HAP-1 (cell line): ENCODE data around the gene C2CD4C.
A peak's percentile ranks its signal among the peaks of the same experiment; 100 is the strongest.
"Not testable (repeated sequence)": the region's sequence is repeated elsewhere in the genome, so short reads cannot be mapped to it uniquely, and the experiment has no call there.

Experiments
- DNase-seq, 2 experiments: peaks; one replicate each; pipeline ENCODE4 v3.0.0-alpha.2; 2016 to 2020; ENCODE audit warnings: low spot score in 2 of 2
- H3K27me3 ChIP-seq: fragments of 250-450 bp; sonication (Bioruptor Pico); 2 replicates; pipeline ENCODE4 v1.5.1; 2020; ENCODE audit warnings: low read depth, mild to moderate bottlenecking, moderate library complexity
- H3K36me3 ChIP-seq: fragments of 250-450 bp; sonication (Bioruptor Pico); replicated peaks from 2 replicates; pipeline ENCODE4 v1.5.1; 2020; ENCODE audit warnings: mild to moderate bottlenecking
- H3K4me1 ChIP-seq: fragments of 250-450 bp; sonication (Bioruptor Pico); 2 replicates; pipeline ENCODE4 v1.5.1; 2020; ENCODE audit warnings: mild to moderate bottlenecking
- H3K4me3 ChIP-seq: fragments of 250-450 bp; sonication (Bioruptor Pico); 2 replicates; pipeline ENCODE4 v1.5.1; 2020; ENCODE audit warnings: mild to moderate bottlenecking, moderate library complexity
- H3K9me3 ChIP-seq: fragments of 250-450 bp; sonication (Bioruptor Pico); 2 replicates; pipeline ENCODE4 v1.5.1; 2020; ENCODE audit warnings: mild to moderate bottlenecking, moderate library complexity
- in situ Hi-C: fragments of 300-500 bp; cut with MboI; formaldehyde crosslinking; loops from 3 replicates; pipeline ENCODE4 v1.14.3; 2020; ENCODE audit warnings: low sequenced_read_pairs, inconsistent platforms, mixed read lengths

Gene C2CD4C

GRCh38 chr19:383922-384798 is 24.8 kb downstream of the C2CD4C start:
- peak in 1 of 2 experiments; percentile 56 for DNase-seq
- H3K4me1 ChIP-seq = peaks cover 17% of the 10 kb centered on the region
- no peaks in the 10 kb centered on the region for H3K36me3 ChIP-seq
- no peak overlapping the region for H3K4me3 ChIP-seq
- peaks cover 6% of the 10 kb centered on the region; the same call in 1 of the 2 replicates for H3K9me3 ChIP-seq
- H3K27me3 ChIP-seq = no peaks in the 10 kb centered on the region
- in situ Hi-C loops = no loop called here

GRCh38 chr19:383040-383439 is 25.9 kb downstream of the C2CD4C start:
- Histone ChIP-seq H3K9me3 (peaks cover 4% of the 10 kb centered on the region; the same call in 1 of the 2 replicates), H3K36me3 (no peaks in the 10 kb centered on the region), H3K4me3 (no peak overlapping the region), H3K4me1 (peaks cover 17% of the 10 kb centered on the region), H3K27me3 (no peaks in the 10 kb centered on the region)
- DNase-seq = no peak
- in situ Hi-C loops = no loop called here

- DNase-seq, H3K36me3 ChIP-seq, H3K9me3 ChIP-seq, H3K27me3 ChIP-seq, H3K4me3 ChIP-seq, in situ Hi-C loops: not testable (repeated sequence)
- peaks cover 14% of the 10 kb centered on the region for H3K4me1 ChIP-seq
Measured at GRCh38 chr19:382578-382977, 26.4 kb downstream of the C2CD4C start.

GRCh38 chr19:381901-382300 is 27.0 kb downstream of the C2CD4C start:
- in situ Hi-C loops, DNase-seq, H3K9me3 ChIP-seq, H3K4me3 ChIP-seq, H3K27me3 ChIP-seq, H3K36me3 ChIP-seq: not testable (repeated sequence)
- H3K4me1 ChIP-seq = peaks cover 11% of the 10 kb centered on the region

- H3K4me3 ChIP-seq, H3K36me3 ChIP-seq, in situ Hi-C loops, DNase-seq, H3K9me3 ChIP-seq, H3K27me3 ChIP-seq, H3K4me1 ChIP-seq: not testable (repeated sequence)
Measured at GRCh38 chr19:380618-381219, 28.2 kb downstream of the C2CD4C start.

- Histone ChIP-seq H3K4me3 (no peak overlapping the region), H3K36me3 (no peaks in the 10 kb centered on the region), H3K27me3 (no peaks in the 10 kb centered on the region), H3K4me1 (no peaks in the 10 kb centered on the region), H3K9me3 (no peaks in the 10 kb centered on the region; the same call in 1 of the 2 replicates)
- no peak for DNase-seq
- in situ Hi-C loops = no loop called here
Measured at GRCh38 chr19:379796-380195, 29.2 kb downstream of the C2CD4C start.

GRCh38 chr19:378706-379105 is 30.2 kb downstream of the C2CD4C start:
- no peaks in the 10 kb centered on the region; the same call in 1 of the 2 replicates for H3K9me3 ChIP-seq
- DNase-seq = no peak
- H3K27me3 ChIP-seq = no peaks in the 10 kb centered on the region
- in situ Hi-C loops = no loop called here
- H3K36me3 ChIP-seq = no peaks in the 10 kb centered on the region
- no peak overlapping the region for H3K4me3 ChIP-seq
- H3K4me1 ChIP-seq = no peaks in the 10 kb centered on the region

- no peak for DNase-seq
- no peak overlapping the region for H3K4me3 ChIP-seq
- no peaks in the 10 kb centered on the region for H3K9me3 ChIP-seq
- H3K4me1 ChIP-seq = no peaks in the 10 kb centered on the region
- in situ Hi-C loops = no loop called here
- no peaks in the 10 kb centered on the region for H3K27me3 ChIP-seq
- no peaks in the 10 kb centered on the region for H3K36me3 ChIP-seq
Measured at GRCh38 chr19:377801-378581, 31.0 kb downstream of the C2CD4C start.

GRCh38 chr19:376111-376470 is 32.9 kb downstream of the C2CD4C start:
- no peak for DNase-seq
- in situ Hi-C loops = no loop called here
- H3K4me1 ChIP-seq = no peaks in the 10 kb centered on the region
- no peaks in the 10 kb centered on the region for H3K9me3 ChIP-seq
- H3K4me3 ChIP-seq = no peak overlapping the region
- no peaks in the 10 kb centered on the region for H3K36me3 ChIP-seq
- H3K27me3 ChIP-seq = no peaks in the 10 kb centered on the region

GRCh38 chr19:375395-376110 is 33.4 kb downstream of the C2CD4C start:
- in situ Hi-C loops = no loop called here
- Histone ChIP-seq H3K9me3 (no peaks in the 10 kb centered on the region), H3K4me1 (no peaks in the 10 kb centered on the region), H3K27me3 (no peaks in the 10 kb centered on the region), H3K36me3 (no peaks in the 10 kb centered on the region), H3K4me3 (no peak overlapping the region)
- no peak for DNase-seq

- H3K9me3 ChIP-seq = no peaks in the 10 kb centered on the region
- no peaks in the 10 kb centered on the region for H3K4me1 ChIP-seq
- no peak for DNase-seq
- H3K4me3 ChIP-seq = no peak overlapping the region
- H3K36me3 ChIP-seq = no peaks in the 10 kb centered on the region
- in situ Hi-C loops = no loop called here
- no peaks in the 10 kb centered on the region for H3K27me3 ChIP-seq
Measured at GRCh38 chr19:374886-375235, 34.1 kb downstream of the C2CD4C start.

- in situ Hi-C loops = no loop called here
- no peak overlapping the region for H3K4me3 ChIP-seq
- no peaks in the 10 kb centered on the region for H3K9me3 ChIP-seq
- no peaks in the 10 kb centered on the region for H3K4me1 ChIP-seq
- no peaks in the 10 kb centered on the region for H3K27me3 ChIP-seq
- H3K36me3 ChIP-seq = no peaks in the 10 kb centered on the region
- no peak for DNase-seq
Measured at GRCh38 chr19:374183-374885, 34.6 kb downstream of the C2CD4C start.
